Activated CD4-positive, CD25-positive, alpha-beta regulatory T cell treated with anti-CD3 and anti-CD28 coated beads, Interleukin-2, amount 50 U/mL, for 16 hours (primary cell): ENCODE measurements around the gene QSOX2.
"Not testable (repeated sequence)": the region's sequence is repeated elsewhere in the genome, so short reads cannot be mapped to it uniquely, and the experiment has no call there.

Experiments used
- DNase-seq: peaks from one replicate; pipeline ENCODE4 v3.0.0-alpha.2; 2020; ENCODE audit warnings: low read depth, low spot score

QSOX2 gene

DNA sequence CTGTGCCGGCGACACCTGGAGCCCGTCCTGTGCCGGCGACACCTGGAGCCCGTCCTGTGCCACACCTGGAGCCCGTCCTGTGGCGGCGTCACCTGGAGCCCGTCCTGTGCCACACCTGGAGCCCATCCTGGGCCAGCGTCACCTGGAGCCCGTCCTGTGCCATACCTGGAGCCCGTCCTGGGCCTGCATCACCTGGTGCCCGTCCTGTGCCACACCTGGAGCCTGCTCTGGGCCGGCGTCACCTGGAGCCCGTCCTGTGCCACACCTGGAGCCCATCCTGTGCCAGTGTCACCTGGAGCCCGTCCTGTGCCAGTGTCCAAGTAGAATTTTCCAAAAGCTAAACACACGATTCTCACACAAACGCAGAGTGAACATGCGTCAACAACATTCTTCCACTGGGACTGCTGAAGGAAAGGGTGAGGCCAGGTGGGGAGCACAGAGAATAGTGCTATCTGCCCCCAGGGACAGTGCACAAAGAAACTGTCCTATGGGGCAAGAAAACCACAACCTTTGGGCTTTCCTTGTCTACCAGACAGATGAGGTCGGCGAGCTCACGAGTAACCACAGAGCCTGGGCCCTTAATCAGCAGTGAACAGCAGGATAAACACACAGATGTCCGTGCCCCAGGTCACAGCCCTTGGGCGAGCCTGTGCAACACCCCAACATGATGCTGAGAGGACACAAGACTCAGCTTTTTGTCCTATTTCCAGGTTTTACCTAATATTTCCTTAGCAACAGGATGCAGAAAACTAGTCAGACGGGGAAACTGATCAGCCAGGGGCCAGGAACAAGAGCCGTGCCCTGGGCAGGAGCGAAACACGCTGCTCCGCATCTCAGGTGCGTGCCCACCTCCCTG lies 7.9 kb downstream of the QSOX2 start:
- no peak for DNase-seq

DNA sequence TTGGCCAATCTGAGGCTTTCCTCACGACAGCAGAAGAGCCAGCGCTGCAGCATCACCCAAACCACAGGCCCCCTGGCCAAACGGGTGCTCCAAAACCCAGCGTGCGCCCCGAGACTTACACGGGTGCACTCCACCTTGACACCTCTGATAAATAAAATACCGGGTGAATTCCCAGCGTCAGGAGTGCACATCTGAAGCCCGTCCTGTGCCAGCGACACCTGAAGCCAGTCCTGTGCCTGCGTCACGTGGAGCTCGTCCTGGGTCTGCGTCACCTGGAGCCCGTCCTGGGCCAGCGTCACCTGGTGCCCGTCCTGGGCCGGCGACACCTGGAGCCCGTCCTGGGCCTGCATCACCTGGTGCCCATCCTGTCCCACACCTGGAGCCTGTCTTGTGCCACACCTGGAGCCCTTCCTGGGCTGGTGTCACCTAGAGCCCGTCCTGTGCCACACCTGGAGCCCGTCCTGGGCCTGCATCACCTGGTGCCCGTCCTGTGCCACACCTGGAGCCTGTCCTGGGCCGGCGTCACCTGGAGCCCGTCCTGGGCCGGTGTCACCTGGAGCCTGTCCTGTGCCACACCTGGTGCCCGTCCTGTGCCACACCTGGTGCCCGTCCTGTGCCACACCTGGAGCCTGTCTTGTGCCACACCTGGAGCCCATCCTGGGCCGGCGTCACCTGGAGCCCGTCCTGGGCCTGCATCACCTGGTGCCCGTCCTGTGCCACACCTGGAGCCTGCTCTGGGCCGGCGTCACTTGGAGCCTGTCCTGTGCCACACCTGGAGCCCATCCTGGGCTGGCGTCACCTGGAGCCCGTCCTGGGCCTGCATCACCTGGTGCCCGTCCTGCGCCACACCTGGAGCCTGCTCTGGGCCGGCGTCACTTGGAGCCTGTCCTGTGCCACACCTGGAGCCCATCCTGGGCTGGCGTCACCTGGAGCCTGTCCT lies 8.9 kb downstream of the QSOX2 start:
- DNase-seq: not testable (repeated sequence)

DNA sequence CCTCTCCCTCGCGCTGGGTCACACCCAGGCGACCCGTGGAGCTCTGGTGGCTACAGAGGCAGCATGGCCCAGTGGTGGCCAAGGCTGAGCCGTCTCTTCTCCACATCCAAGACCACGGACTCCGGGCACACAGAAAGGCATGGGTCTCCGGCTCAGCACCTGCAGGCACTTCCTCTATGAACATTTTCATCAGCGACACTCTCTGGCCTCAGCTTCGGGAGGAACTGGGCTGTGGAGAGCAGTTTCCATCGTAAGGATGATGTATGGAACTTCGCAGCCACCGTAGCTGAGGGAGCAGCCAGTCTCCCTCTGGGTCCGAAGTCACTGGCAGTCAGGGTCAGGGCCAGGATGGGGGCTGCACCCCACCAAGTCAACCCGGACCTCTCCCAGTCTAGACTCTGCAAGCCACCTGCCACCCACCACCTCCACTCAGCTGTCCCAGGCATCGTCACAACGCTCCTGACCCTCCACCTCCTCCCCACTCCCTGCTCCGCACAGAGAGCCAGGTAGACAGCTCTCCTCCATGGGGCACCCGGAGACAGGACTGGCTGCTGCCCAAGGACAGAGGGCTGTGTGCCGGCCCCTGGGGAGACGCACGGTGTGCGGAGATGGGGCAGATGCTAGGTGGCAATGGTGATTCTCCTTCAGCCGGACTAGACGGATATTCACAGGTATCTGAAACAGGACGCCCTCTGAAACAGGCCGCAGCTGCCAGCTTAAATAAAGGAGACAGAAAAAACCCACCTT lies 9.7 kb downstream of the QSOX2 start:
- no peak for DNase-seq

GRCh38 chr9:136235171-136235570 lies 10.4 kb downstream of the QSOX2 start:
- DNase-seq: no peak

- DNase-seq: no peak
Measured at GRCh38 chr9:136234597-136234996, 11.0 kb downstream of the QSOX2 start.

DNA sequence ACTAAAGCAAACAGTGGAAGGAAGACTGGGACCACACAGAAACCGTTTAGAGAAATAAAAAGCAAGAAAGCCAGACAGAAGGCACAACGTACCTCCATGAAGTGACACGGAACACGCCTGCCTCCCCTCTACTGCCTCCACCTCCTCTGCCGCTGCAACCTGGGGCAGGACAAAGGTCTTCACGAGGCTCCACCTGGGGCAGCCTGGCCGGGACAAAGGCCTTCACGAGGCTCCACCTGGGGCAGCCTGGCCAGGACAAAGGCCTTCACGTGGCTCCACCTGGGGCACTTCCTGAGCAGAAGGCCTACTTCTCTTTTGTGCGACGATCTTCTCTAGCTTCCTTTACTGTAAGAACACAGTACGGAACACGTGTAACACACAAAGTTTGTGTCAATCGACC lies 11.7 kb downstream of the QSOX2 start:
- no peak for DNase-seq

DNA sequence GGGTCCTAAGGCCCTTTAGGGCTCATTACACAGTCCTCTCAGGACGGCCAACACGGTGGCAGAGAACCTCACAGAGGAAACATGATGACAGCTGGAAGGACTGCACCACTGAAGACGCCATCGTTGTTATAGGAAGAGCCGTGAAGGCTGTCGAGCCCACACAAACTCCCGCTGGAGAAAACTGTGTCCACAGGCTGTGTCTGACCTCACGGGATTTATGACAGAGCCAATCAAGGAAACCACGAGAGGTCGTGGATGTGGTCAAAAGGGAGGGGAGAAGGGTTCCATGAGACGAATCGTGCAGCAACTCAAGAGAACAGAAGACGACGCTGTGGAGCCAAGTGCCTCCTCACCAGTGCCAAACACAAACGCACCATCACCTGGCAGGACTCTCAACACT lies 12.2 kb downstream of the QSOX2 start:
- DNase-seq: no peak

DNA sequence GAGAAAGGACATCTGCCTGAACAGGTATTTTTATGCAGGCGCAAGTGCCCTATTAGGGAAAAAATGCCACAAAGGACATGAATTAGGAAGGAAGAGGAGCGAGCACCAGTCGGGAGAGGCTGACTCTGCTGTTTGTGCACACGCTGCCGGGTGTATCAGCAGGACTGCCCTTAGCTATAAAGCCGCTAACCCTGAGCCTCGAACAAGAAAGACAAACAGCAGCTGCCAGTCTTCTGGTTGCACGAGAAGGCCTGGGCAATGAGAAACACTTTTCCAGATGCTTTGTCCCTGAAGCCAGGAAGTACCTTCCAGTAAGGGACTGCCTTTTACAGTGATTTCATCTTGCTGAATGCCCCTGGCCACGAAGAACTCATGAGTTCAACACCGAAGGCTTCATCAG lies 12.6 kb downstream of the QSOX2 start:
- no peak for DNase-seq

DNA sequence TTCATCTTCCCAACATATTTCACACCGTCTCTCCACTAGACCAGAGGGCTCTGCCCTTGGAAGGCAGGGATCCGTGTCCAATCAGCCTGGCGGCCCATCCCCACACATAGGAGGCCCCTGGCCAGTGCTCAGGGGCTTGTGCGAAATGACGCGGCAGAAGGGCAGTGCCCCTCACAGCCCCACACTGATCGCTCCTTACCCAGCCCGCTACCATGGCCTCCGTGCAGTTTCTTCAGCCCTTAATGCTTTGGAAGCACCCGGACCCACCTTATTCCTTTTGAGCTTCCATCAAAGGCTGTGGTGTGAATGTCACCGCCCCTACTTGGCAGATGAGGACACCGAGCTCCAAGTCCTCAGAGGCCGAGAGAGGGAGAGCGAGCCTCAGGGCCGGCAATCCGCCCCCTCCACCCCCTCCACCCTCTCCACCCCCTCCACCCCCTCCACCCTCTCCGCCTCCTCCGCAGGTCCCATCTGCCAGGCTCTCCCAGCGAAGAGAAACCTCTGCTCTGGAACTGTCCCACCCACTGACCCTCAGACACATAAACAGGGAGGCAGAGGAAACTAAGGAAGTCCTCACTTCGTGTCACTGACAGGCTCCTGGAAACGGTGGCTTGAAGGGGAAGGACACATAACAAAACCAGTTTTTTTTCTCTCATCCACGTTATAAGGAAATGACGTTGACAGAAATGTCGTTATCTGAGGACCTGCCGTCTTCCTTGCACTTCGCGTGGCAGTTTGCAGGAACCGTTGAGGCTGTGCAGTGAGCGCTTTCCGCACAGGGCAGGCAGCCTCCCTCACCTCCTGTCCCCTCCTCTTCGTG lies 13.9 kb downstream of the QSOX2 start:
- no peak for DNase-seq

GRCh38 chr9:136230773-136231172 lies 14.8 kb downstream of the QSOX2 start:
- DNase-seq: no peak

DNA sequence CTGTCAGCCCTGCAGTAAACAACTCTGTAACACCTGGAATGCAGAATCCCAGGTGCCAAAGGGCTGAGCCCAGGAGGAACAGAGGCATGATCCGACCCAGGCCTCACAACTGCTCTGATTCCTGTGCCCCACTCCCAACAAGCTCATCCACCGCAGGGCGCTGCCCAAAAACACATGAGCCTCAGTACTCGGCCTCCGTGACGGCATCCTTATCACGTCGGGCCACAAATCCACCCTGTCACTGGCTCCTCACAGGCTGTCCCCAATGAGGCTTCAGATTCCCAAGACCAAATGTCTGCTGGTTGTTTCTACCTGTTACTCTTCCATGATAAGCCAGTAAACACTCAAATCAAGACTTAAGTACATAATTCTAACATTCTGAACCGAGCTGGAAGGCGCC lies 15.2 kb downstream of the QSOX2 start:
- DNase-seq: no peak

DNA sequence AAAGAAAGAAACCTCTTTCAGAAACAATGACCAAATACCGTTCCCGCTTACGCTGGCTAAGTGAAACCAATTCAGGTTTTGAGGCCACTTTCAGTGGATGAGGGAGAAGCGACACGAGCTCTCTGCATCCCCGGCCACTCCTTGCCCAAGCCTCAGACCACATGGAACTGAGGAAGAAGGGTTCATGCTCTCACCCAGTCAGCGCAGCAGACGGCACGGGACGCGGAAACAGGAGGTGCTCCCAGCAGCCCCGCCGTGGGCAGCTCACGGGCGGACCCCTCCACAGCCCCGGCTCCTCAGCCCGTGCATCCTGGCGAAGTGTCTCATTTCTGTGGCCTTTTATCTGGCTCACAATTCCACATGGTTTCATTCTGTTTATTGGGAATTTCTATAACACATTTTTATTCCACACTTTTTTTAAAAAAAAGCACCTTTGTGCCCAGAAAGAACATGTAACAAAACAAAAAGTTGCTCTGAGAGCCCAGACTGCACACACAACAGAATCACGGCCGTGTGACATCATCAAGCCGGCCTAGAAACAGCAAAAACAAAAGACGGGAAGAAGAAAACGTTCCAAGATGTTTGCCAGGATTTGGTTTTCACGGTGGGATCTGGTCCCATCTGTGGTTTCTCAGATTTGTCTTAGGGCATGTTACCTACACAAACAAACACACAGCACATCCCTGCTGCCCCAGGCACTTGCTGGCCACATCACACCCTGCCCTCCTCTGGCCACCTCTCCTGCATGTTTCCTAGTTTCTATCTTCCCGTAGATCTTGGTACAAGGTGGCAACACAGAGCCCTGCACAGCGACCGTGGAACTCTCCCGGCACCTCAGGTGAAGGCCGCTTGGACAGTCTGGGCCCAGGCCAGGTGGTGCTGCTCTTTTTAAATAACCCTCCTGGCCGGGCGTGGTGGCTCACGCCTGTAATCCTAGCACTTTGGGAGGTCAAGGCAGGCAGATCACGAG lies 16.2 kb downstream of the QSOX2 start:
- no peak for DNase-seq

- no peak for DNase-seq
Measured at GRCh38 chr9:136228107-136228875, 17.3 kb downstream of the QSOX2 start.

DNA sequence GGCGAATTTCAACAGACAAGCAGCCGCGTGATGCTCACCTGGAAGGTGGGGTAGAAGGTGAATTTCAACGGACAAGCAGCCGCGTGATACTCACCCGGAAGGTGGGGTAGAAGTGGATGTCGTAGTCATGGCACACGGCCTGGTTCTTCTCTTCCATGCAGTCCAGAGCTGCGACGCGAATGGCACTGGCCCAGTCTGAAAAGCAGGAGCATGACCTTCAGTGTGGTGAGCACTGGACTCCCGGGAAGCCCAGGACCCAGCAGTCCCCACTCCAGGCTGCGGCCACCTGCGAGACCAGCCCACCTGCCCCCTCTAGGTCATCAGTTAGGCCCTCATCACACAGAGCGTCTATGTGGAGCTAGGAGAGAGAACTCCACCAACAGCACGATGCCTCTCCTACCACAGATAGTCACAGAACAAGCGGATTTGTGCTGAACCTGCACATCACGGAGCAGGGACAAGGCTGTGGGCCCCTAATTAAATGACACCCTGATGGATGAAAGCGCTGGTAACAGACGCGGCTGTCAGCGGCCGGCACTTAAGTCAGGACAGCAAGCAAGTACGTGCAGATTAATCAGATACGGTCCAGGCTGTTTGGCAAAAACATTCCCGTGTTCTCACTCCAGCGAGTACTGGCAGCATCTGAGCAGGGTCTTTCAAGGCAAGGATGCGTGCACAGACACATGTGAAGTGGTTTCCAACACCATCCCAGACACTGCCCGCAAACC lies 18.8 kb downstream of the QSOX2 start:
- DNase-seq: no peak

- DNase-seq: peak; percentile 39
Measured at GRCh38 chr9:136225748-136226679, 19.6 kb downstream of the QSOX2 start.

DNA sequence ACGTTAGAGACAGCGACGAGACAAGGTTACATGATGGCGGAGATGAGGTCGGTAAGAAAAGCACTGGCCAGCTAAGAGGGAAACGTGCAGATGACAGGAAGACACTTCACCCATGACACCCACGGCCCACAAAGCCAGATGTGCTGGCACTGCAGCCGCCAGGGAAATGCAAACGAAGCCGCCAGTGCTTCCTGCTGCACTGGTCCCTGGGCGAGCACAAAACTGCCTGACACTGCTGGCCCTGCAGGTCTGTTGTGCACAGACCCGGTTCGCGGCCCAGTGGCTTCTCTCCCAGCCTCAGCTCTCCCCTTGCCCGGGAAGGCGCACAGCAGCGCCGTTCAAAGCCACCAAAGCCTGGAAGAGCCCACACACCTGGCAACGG lies 20.3 kb downstream of the QSOX2 start:
- no peak for DNase-seq

- no peak for DNase-seq
Measured at GRCh38 chr9:136223871-136224640, 21.6 kb downstream of the QSOX2 start.
